Naive B cell (primary cell): ENCODE measurements around the gene CFAP92. TPM values are rescaled to one million over a fixed set of nuclear protein-coding genes. Genes with fewer than 3 reads are reported as not detected.
A peak's percentile ranks its signal among the peaks of the same experiment; 100 is the strongest.

ENCODE experiments used
- ATAC-seq, 2 donors: fragments of 150-1000 bp; cut with Tn5 transposase; 2 replicates each; pipeline ENCODE4 v1.10.0; 2021; ENCODE audit warnings: low read depth in 2 of 2, mild to moderate bottlenecking in 2 of 2, moderate library complexity in 2 of 2
- DNase-seq: peaks from one replicate; pipeline ENCODE4 v3.0.0; 2022
- H3K27ac Mint-ChIP-seq, 6 donors: one replicate each; pipeline ENCODE4 v1.8.0; 2020 to 2022; ENCODE audit warnings: mild to moderate bottlenecking in 6 of 6, mixed read lengths in 6 of 6, moderate library complexity in 5 of 6, inconsistent platforms in 2 of 6
- H3K27me3 Mint-ChIP-seq, 3 donors: one replicate each; pipeline ENCODE4 v1.8.0; 2021 to 2022; ENCODE audit warnings: mixed read lengths in 3 of 3, mild to moderate bottlenecking in 1 of 3
- H3K36me3 Mint-ChIP-seq, 2 donors: one replicate each; pipeline ENCODE4 v1.8.0; 2020 to 2022; ENCODE audit warnings: mixed read lengths in 2 of 2, inconsistent platforms in 1 of 2, mild to moderate bottlenecking in 1 of 2
- H3K4me1 Mint-ChIP-seq, 3 donors: one replicate each; pipeline ENCODE4 v1.8.0; 2020 to 2022; ENCODE audit warnings: mixed read lengths in 3 of 3, inconsistent platforms in 1 of 3, mild to moderate bottlenecking in 1 of 3, moderate library complexity in 1 of 3
- H3K4me3 Mint-ChIP-seq, 8 donors: one replicate each; pipeline ENCODE4 v1.8.0; 2020 to 2022; ENCODE audit warnings: mild to moderate bottlenecking in 8 of 8, mixed read lengths in 8 of 8, moderate library complexity in 8 of 8, inconsistent platforms in 2 of 8
- H3K9me3 Mint-ChIP-seq, 7 donors: one replicate each; pipeline ENCODE4 v1.8.0; 2020 to 2022; ENCODE audit warnings: mixed read lengths in 7 of 7, mild to moderate bottlenecking in 5 of 7, inconsistent platforms in 2 of 7, moderate library complexity in 1 of 7
- polyA plus RNA-seq, 6 donors: library from polyadenylated mRNA; unstranded; fragments of 300-500 nt; fragmentation: Illumina TruSeq; gene quantifications; one replicate each; pipeline ENCODE4 v1.2.3, GENCODE V29; 2021; ENCODE audit warnings: low read depth in 6 of 6

The CFAP92 gene
- polyA plus RNA-seq, 6 donors from 2014 or later: not detected

DNA sequence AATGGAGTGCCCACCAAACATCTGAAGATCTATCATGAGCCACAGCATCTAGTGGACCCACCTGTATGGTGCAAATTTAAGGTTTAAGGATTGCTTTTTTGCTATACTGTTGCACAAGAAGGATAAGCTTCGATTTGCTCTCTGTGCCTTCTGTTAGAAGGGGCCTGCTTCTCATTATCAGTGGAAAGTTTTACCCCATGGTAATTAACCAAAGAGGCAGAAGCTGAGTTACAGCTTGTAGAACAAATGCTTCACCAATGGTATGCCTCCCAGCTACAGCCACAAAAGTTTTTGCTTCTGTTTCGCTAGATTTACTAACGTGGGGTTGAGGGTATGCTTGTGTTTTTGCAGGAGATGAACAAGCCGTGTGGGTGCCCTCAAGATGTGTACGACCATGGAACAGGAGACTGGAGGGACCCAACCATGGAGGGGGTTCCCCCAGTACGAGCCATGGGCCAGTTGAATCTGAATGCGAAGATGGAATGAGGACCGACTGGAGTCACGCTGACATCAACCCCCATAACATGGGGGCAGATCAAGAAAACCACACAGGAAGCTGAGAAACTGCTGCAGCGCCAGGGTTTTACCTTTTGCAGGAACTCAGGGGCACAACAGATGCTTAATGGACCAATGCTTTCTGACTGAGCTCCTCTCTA, 70.9 kb downstream of the CFAP92 start:
- Mint-ChIP-seq H3K36me3 (peaks cover 16 to 26% of the 10 kb centered on the region in 2 donors), H3K4me3 (peak overlapping the region in 5 of 8 donors; percentile 23 to 85 (median 61)), H3K9me3 (peaks cover 3 to 50% (median 18%) of the 10 kb centered on the region in 7 donors), H3K27me3 (peaks cover 0 to 8% (median 0%) of the 10 kb centered on the region in 3 donors), H3K4me1 (peaks cover 4 to 20% (median 17%) of the 10 kb centered on the region in 3 donors), H3K27ac (peak overlapping the region in 2 of 6 donors; percentile 22 to 36)
- DNase-seq (no peak), ATAC-seq (peak in 1 of 2 donors; percentile 60)

- no peak overlapping the region for H3K4me3 Mint-ChIP-seq
- peak overlapping the region in 1 of 6 donors; percentile 21 for H3K27ac Mint-ChIP-seq
- H3K4me1 Mint-ChIP-seq: peaks cover 10 to 29% (median 28%) of the 10 kb centered on the region in 3 donors
- DNase-seq (no peak), ATAC-seq (no peak)
- no peaks in the 10 kb centered on the region for H3K27me3 Mint-ChIP-seq
- H3K9me3 Mint-ChIP-seq: peaks cover 0 to 46% (median 18%) of the 10 kb centered on the region in 7 donors
- H3K36me3 Mint-ChIP-seq: peaks cover 16 to 20% of the 10 kb centered on the region in 2 donors
These were observed 73.9 kb downstream of the CFAP92 start for GRCh38 chr3:128919988-128920387.

- peak overlapping the region in 5 of 6 donors; percentile 12 to 90 (median 85) for H3K27ac Mint-ChIP-seq
- peaks cover 16 to 19% of the 10 kb centered on the region in 2 donors for H3K36me3 Mint-ChIP-seq
- peaks cover 0 to 27% (median 12%) of the 10 kb centered on the region in 7 donors for H3K9me3 Mint-ChIP-seq
- no peaks in the 10 kb centered on the region for H3K27me3 Mint-ChIP-seq
- H3K4me3 Mint-ChIP-seq: no peak overlapping the region
- ATAC-seq: peak in 1 of 2 donors; percentile 9
- peaks cover 6 to 13% (median 12%) of the 10 kb centered on the region in 3 donors for H3K4me1 Mint-ChIP-seq
- DNase-seq: no peak
These were observed 76.6 kb downstream of the CFAP92 start for GRCh38 chr3:128917291-128917690.

DNA sequence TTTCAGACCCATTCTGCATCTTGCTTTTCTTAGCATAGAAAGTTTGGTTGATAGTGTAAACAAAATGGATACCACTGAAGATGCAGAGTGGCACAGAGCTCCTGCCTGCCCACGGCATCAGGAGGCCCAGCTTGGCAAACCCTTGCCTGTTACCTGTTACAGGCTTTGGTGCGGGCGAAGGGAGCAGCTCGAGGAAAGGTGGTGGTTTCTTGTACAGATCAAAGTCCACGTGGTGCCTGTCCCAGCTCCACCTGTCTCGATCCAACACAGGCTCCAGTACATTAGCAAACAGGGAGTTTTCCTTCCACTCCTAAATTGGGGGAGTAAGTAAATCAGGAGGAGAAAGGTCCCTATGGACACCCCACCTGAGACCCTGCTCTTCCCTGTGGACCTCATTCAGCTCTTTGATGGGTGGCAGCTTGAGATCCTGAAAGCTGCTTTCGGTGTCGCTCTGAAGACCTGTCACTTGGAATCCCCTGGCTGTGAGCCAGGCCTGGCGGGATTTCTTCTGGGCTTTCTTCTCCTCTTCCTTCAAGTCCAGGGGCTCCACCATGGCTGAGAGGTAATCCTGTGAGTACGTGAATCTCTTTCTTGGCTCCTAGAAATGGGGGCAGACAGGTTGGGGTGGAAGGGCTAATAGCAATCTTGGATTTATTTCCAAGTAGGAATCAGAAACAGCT, 78.8 kb downstream of the CFAP92 start:
- H3K27me3 Mint-ChIP-seq: no peaks in the 10 kb centered on the region
- H3K27ac Mint-ChIP-seq: peak overlapping the region in 2 of 6 donors; percentile 5 to 63
- no peak for ATAC-seq
- H3K4me3 Mint-ChIP-seq: no peak overlapping the region
- no peak for DNase-seq
- peaks cover 10 to 16% of the 10 kb centered on the region in 2 donors for H3K36me3 Mint-ChIP-seq
- peaks cover 0 to 12% (median 5%) of the 10 kb centered on the region in 7 donors for H3K9me3 Mint-ChIP-seq
- H3K4me1 Mint-ChIP-seq: peaks cover 6 to 12% (median 11%) of the 10 kb centered on the region in 3 donors

GRCh38 chr3:128911911-128912310, 82.0 kb downstream of the CFAP92 start:
- peak overlapping the region in 1 of 6 donors; percentile 65 for H3K27ac Mint-ChIP-seq
- H3K36me3 Mint-ChIP-seq: no peaks in the 10 kb centered on the region
- H3K4me1 Mint-ChIP-seq: peaks cover 0 to 2% (median 2%) of the 10 kb centered on the region in 3 donors
- DNase-seq: no peak
- no peak overlapping the region for H3K4me3 Mint-ChIP-seq
- ATAC-seq: no peak
- H3K27me3 Mint-ChIP-seq: no peaks in the 10 kb centered on the region
- no peaks in the 10 kb centered on the region for H3K9me3 Mint-ChIP-seq

DNA sequence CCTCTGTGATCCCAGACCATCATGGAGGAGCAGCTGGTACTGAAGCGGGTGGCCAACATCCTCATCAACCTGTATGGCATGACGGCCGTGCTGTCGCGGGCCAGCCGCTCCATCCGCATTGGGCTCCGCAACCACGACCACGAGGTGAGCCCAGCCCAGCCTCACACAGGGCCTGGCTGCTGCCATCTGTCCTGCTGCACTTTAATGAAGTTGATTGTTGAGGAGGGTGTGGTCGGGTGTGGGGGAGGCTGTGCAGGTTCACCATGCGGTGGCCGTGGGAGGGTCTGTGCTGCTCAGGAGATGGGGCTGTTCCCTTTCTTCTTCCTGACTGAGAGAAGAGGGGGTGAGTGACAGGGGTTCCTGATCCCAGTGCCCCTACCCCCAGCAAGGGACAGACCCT, 83.9 kb downstream of the CFAP92 start:
- H3K36me3 Mint-ChIP-seq: no peaks in the 10 kb centered on the region
- H3K9me3 Mint-ChIP-seq: no peaks in the 10 kb centered on the region
- ATAC-seq (no peak), DNase-seq (no peak)
- H3K27ac Mint-ChIP-seq: peak overlapping the region in 1 of 6 donors; percentile 30
- H3K4me3 Mint-ChIP-seq: no peak overlapping the region
- no peaks in the 10 kb centered on the region for H3K27me3 Mint-ChIP-seq
- H3K4me1 Mint-ChIP-seq: no peaks in the 10 kb centered on the region

DNA sequence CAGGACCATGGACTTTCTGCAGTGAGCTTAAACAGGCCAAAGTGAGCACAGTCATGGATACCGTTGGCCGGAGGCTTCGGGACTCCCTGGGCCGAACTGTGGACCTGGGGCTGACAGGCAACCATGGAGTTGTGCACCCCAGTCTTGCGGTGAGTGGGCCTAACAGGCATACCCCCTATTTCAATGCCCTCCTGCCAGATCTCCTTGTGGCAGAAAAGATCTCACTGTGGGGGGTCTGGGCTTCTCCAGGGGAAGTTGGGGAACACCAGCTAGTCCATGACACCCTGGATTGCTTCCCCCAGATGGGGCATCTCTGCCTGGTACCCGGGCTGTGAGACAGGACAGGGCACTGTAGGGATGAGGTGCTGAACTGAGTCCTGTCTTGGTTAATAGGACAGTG, 84.9 kb downstream of the CFAP92 start:
- Mint-ChIP-seq H3K4me3 (no peak overlapping the region), H3K9me3 (no peaks in the 10 kb centered on the region), H3K27ac (no peak overlapping the region), H3K4me1 (no peaks in the 10 kb centered on the region), H3K36me3 (peaks cover 0 to 9% of the 10 kb centered on the region in 2 donors), H3K27me3 (no peaks in the 10 kb centered on the region)
- no peak for ATAC-seq
- DNase-seq: no peak

GRCh38 chr3:128907706-128908445, 86.0 kb downstream of the CFAP92 start:
- H3K4me1 Mint-ChIP-seq: no peaks in the 10 kb centered on the region
- H3K9me3 Mint-ChIP-seq: no peaks in the 10 kb centered on the region
- ATAC-seq (no peak), DNase-seq (no peak)
- H3K4me3 Mint-ChIP-seq: no peak overlapping the region
- no peak overlapping the region for H3K27ac Mint-ChIP-seq
- H3K27me3 Mint-ChIP-seq: no peaks in the 10 kb centered on the region
- H3K36me3 Mint-ChIP-seq: peaks cover 0 to 10% of the 10 kb centered on the region in 2 donors

- ATAC-seq (no peak), DNase-seq (no peak)
- Mint-ChIP-seq H3K4me3 (no peak overlapping the region), H3K27ac (peak overlapping the region in 1 of 6 donors; percentile 71), H3K27me3 (no peaks in the 10 kb centered on the region), H3K36me3 (peaks cover 0 to 10% of the 10 kb centered on the region in 2 donors), H3K9me3 (no peaks in the 10 kb centered on the region), H3K4me1 (no peaks in the 10 kb centered on the region)
These were observed 86.9 kb downstream of the CFAP92 start for GRCh38 chr3:128906804-128907525.

GRCh38 chr3:128906031-128906803, 87.7 kb downstream of the CFAP92 start:
- H3K27ac Mint-ChIP-seq: peak overlapping the region in 3 of 6 donors; percentile 44 to 48 (median 45)

DNA sequence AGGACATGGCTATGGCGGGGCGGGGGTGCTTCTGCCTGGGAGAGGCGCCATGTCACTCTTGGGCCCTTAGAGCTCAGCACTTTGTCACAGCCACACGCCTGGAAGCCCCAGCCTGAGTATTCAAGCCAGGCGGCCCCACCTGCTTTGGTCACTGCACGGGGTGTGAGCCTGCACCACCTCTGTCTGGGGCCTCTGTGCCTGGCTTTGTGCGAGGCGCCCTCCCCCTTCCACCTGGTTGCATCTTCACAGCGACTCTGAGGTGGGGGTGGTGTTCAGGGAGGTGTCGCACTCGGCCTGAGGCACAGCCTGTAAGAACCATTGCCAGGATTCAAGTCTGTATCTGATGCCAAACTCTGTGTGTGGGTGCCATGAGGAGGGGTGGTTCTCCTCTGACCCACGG, 90.4 kb downstream of the CFAP92 start:
- Mint-ChIP-seq H3K36me3 (peaks cover 9 to 31% of the 10 kb centered on the region in 2 donors), H3K9me3 (no peaks in the 10 kb centered on the region), H3K27ac (no peak overlapping the region), H3K27me3 (no peaks in the 10 kb centered on the region), H3K4me1 (no peaks in the 10 kb centered on the region), H3K4me3 (no peak overlapping the region)
- no peak for DNase-seq
- no peak for ATAC-seq

More at GRCh38 chr3:128906031-128906803, 87.7 kb downstream of the CFAP92 start:
- ATAC-seq: no peak
- no peaks in the 10 kb centered on the region for H3K4me1 Mint-ChIP-seq
- no peaks in the 10 kb centered on the region for H3K9me3 Mint-ChIP-seq
- peaks cover 0 to 17% of the 10 kb centered on the region in 2 donors for H3K36me3 Mint-ChIP-seq
- no peaks in the 10 kb centered on the region for H3K27me3 Mint-ChIP-seq
- no peak for DNase-seq
- H3K4me3 Mint-ChIP-seq: no peak overlapping the region

- ATAC-seq: no peak
- H3K36me3 Mint-ChIP-seq: peaks cover 12 to 33% of the 10 kb centered on the region in 2 donors
- no peaks in the 10 kb centered on the region for H3K4me1 Mint-ChIP-seq
- DNase-seq: no peak
- no peak overlapping the region for H3K4me3 Mint-ChIP-seq
- H3K27me3 Mint-ChIP-seq: no peaks in the 10 kb centered on the region
- H3K9me3 Mint-ChIP-seq: no peaks in the 10 kb centered on the region
- no peak overlapping the region for H3K27ac Mint-ChIP-seq
These were observed 91.5 kb downstream of the CFAP92 start for GRCh38 chr3:128902426-128902825.
